Measurements from ENCODE around the gene LRP11.
"Not testable (repeated sequence)": the region's sequence is repeated elsewhere in the genome, so short reads cannot be mapped to it uniquely, and the experiment has no call there.

Gene LRP11

DNA sequence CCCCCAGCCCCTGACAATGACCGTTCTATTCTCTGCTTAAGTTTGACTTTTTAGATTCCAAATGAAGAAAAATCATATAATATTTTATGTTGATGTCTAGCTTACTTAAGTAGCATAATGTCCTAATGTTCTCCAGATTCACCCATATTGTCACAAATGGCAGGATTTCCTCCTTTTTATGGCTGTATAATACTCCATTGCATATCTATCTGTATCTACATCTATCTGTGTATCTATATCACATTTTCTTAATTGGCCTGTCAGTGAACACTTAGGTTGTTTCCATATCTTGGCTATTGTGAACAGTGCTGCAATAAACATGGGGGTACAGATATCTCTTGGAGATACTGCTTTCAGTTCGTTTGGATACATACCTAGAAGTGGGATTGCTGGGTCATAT is 7.0 kb upstream of the LRP11 start:
- DNase-seq (ENCODE audit: low read depth in 2 of 2), result no peak

DNA sequence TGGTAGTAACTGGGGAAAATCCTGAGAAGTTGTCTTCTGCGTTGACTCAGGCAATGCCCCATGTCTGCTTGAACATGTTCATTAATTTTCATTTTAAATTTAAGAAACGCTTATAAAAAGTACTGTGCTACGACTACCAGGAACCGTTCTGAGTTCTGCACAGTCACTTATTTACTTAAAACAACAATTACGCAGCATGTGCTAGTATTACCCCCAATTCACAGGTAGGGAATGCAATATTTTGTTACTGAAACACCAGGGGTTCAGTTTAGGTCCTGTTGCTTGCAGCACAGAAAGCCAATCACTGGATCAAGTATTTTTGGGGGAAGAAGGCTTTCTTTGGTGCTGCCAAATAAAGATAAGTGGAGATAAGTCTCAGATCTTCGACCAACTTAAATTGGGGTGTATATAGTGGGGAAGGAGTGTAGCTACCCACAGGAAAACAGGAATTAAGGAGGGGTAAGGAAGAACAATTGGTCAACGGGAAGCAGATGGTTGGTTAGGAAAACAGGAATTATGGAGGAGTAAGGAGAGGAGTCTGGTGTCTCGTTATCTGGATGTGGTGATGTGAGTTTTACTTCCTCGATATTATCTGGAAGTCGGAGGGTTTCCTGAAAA is 5.2 kb upstream of the LRP11 start:
- DNase-seq (ENCODE audit: low read depth in 2 of 2), result no peak

DNA sequence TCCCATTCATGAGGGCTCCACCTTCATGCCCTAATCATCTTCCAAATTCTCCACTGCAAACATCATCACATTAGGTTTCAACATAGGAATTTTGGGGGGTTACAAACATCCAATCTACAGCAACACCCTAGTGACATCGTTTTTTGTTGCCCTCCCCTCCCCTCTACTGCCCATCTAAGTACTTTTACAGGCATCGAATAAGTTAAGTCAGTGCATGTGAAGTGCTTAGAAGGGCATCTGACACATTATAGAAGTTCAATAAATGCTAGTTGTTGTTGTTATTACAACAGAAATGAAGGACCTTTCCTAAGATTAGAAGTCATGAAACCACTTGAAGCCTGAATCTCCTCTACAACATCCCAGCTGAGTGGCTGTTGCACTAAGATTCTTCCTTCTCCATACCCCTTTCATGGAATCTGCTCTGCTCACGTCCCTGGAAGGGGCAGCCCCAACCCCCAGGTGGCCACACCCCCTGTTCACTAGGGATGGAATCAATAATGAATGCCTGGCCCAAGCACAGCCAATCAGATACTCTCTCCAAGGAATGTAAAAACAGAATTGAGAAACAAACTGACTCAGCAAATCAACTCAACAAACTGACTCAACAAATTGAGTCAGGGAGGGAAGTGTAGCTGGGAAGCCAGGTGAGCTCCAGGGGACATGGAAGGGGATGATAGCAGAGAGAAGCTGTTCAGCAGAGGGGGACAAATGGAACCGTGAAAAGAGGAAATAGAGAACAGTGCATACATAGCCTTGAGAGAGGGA is 3.9 kb upstream of the LRP11 start:
- DNase-seq (ENCODE audit: low read depth in 2 of 2), result no peak

DNA sequence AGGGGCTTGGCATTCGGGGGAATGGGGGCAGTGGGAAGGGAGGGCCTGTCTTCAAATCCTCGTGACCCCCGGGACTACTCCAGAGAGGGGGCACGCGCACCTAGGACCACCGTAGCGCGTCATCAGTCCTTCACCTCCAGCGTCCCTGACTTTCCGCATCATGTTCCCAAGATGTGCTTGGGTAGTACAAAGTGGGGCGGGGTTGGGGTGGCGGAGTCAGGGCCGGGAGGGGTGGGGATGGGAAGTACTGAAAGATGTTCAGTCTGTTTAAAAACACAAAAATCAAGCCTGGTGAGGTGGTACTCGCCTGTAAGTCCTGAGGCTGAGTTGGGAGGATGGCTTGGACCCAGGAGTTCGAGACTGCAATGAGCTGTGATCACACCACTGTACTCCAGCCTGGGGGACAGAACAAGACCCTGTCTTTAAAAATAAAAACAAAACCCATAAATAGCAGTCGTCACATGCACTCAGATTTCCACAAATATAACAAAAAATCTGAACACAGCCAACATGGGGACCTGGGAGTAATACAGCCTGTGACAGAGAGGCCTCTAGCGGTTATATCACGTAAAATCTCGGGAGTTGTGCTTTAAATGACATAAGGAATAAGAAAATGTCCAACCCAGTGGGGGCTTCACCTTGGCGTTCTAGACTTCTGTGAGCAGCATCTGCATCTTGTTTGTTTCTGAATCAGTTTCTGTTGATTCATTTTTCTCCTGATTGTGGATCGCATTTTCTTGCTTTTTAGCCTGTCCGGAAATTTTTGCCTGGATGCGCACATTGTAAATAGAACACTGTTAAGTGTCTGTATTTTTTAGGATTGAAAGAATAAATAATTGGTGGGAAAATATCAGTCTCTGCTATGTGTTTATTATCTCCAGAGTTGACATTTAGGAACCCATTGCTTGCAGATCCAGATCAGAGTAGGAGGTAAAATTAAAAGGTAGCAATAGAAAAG is 698 bp upstream of the LRP11 start:
- no peak for DNase-seq (ENCODE audit: low read depth in 2 of 2)

DNA sequence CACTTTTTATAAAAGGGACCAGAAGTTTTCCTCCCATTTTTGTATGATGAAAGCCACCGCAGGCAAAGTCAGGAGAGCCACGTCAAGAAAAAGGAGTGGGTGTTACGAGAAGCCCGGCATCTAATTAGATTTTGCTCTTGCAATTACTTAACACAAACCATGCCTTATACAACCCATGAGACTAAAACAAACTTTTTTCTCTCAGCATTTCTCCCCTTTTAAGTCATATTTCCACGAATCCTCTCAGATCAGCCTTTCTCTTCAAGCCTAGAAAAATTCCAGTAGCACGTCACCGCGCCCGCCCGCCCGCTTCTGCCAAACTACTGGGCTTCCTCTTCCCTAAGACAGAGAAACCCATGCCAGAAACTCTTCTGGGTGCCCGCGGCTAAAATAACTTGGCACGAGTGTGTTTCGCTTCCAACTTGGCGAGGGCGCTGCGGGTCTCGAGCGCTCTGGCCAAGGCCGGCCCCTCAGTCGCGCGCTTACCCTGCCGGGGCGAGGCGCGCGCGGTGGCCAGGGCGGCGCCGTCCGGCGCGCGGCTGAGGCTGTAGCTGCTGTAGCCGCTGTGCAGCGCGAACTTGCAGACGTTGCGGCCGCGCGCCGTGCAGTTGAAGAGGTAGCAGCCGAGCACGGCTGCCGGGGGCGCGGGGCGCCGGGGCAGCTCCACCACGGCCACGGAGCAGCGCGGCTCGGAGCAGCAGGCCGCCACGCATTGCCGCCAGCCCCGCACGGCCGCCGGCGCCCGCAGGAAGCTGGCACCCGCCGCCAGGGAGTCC is 1.0 kb downstream of the LRP11 start:
- peak; percentile 28 to 30 for DNase-seq (ENCODE audit: low read depth in 2 of 2)

DNA sequence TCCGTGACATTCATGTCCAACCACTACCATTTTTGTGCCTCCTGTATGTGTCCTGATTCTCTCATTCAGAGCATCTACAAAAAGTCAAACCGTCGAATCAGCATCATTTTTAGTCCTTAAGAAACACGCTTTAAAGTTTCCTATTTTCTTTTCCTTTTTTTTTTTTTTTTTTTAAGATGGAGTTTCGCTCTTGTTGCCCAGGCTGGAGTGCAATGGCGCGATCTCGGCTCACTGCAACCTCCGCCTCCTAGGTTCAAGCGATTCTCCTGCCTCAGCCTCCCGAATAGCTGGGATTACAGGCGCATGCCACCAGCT is 1.8 kb downstream of the LRP11 start:
- not testable (repeated sequence) for DNase-seq (ENCODE audit: low read depth in 2 of 2)

DNA sequence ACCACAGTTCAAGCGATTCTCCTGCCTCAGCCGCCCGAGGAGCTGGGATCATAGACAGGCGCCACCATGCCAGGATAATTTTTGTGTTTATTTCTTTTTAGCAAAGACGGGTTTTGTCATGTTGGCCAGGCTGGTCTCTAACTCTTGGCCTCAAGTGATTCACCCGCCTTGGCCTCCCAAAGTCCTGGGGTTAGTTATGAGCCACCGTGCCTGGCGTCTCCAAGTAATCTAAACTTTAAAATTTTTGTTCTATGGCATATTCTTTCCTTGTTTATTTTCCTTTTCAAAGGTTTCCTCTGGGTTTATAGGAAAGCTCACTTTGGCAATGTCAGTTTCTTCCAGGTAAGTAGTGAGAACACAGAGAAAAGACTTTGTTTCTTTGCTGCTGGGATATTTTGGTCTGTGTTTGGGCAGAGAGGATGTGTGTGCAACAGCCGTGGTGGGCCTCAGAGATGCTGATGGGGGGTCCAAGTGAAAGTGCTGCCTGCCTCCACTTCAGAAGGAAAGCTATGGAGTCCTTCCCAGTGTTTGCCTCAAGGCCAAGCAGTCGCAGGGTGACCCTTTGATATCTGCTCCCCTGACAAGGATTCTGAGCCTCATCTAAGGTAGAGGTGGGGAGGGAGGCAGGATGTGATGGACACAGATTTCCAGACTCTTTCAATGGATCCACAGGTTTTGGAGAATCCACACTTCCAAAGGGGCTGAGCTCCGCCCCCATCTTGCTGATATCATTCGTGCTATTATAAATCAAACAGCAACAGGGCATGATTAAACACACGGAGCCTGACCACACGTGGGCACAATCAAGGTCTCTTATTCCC is 2.3 kb downstream of the LRP11 start:
- DNase-seq (ENCODE audit: low read depth in 2 of 2), result no peak

DNA sequence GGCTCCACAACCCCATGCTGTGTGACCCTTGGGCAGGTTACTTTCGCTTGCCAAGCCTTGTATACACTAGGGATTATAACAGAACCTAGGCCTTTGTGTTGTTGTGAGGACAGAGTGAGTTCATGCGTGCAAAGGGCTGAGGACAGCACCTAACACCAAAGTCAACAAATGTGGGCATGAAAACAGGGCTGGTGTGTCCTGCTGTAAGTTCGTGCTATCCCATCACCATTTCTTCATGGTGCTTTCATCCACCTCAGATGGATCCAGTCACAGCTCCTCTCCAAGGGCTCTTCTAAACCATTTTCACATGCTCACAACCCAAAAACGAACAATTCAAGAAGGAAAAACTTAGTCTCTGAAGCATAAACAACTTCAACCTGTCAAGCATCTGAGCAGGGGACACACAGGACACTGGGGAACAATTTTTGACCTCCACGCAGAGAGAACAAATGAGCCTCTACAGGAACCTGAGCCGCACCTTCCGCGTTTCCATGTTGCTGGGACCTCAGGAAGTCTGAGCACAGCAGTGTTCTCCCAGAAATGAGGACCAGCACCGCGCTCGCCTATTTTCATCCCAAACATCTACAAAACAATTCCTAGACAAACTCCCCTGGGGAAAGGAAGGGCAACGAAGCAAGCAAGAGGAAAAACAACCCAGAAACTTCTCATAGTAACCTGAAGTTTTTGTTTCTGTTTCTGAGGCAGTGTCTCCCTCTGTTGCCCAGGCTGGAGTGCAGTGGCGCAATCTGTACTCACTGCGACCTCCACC is 3.1 kb downstream of the LRP11 start:
- DNase-seq (ENCODE audit: low read depth in 2 of 2), result no peak

DNA sequence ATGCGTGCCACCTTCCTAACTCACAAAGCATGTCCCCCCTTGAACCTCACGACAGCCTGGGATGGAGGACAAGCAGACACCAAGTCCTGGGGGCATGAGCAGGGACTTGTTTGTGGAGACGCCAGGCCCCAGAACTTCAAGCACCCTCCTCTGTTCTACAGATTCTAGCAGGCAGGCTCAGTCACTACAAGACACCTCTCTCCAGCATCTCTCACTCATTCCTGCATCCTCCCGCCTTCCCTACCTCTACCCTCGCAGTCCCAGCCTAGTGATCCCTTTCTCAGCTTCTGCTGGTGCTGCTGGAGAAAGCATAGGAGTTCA is 3.7 kb downstream of the LRP11 start:
- DNase-seq (ENCODE audit: low read depth in 2 of 2), result no peak

DNA sequence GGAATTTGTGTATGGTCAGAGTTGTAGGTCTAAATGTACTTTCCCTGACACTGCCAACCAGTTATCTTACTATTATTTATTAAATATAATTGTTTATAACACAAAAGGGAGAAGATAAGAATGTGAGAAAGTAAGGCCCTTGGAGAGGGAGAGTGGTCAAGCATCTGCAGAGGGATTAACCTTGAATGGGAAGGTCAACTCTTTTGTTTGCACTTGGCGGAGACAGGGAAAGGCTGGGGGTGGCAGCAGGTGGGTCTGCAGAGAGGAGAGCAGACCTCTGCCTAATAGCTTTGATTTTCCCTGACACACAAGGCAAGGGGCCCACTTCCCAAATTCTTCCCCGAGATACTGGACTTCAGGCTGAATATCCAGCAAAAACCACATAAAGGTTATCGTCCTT is 4.2 kb downstream of the LRP11 start:
- DNase-seq (ENCODE audit: low read depth in 2 of 2), result no peak

DNA sequence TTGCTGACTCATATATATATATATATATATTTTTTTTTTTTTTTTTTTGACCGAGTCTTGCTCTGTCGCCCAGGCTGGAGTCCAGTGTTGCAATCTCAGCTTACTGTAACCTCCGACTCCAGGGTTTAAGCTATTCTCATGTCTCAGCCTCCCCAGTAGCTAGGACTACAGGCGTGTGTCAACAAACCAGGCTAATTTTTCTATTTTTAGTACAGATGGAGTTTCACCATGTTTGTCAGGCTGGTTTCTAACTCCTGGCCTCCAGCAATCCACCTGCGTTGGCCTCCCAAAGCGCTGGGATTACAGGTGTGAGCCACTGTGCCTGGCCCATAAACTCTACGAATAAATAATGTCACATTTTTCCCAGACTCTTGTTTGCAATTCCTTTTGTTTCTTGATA is 4.8 kb downstream of the LRP11 start:
- no peak for DNase-seq (ENCODE audit: low read depth in 2 of 2)

DNA sequence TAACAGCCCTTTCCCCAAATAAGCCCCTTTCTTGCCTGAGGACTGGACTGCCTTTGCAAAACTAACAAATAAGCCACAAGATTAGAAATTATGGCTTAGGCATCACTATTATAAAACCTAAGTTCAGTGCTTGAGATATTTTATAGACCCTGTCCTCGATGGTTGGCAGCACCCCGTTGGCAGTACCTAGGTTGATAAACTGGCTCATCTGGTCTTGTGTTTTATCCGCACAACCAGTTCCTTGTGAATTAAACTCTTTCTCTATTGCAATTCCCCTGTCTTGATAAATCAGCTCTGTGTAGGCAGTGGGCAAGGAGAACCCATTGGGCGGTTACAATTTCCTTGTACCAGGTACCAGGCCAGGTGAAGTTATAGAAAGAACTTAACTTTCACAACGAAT is 6.6 kb downstream of the LRP11 start:
- no peak for DNase-seq (ENCODE audit: low read depth in 2 of 2)

DNA sequence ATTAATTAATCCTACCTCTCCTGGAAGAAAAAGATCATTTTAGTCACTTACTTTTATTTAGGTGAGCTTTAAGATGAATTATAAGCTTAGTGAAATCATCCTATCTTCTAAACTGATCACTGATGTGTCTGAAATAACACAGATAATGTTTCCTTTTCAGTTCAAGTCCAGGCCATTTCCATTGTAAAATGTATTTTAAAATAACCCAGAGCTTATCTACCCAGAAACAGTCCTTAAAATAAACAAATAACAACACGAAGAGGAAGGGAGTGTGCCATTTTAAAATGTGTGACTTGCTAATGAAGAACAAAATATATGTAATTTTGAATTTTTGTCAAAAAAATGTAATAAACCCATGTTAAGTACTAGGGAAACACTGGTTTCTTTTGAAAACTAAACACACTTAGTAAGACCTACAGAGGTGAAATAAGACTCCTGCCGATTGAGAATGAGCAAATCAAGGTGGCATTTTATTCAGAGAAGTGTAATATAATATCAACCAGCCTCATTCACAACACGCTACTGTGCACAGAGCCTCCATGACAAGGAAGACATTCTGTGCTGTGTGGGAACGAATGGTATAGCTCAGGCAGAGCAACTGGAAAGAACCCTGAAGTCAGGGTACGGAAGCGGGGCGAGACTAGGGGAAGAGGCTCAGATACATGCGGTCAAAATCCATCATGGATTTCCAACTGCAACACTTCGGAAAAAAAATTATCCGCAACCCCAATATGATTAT is 7.7 kb downstream of the LRP11 start:
- no peak for DNase-seq (ENCODE audit: low read depth in 2 of 2)

DNA sequence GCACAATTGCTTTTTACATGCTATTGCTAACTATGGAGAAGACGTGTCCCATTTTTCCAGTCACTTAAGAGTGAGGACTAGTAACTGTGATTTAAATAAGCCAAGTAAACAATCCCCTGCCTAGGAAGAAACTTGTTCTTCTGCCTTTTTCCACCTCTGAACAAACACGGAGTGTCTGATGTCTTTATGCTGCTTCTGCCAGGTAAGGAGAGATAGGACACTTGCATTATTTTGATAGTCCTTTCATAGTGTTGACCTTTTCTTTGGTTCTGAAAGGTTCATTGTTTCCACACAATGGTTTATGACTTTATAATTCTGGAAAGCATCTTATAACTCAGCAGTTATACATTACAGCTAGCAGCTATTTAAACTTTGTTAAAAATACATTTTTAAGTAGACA is 8.4 kb downstream of the LRP11 start:
- DNase-seq (ENCODE audit: low read depth in 2 of 2), result no peak

DNA sequence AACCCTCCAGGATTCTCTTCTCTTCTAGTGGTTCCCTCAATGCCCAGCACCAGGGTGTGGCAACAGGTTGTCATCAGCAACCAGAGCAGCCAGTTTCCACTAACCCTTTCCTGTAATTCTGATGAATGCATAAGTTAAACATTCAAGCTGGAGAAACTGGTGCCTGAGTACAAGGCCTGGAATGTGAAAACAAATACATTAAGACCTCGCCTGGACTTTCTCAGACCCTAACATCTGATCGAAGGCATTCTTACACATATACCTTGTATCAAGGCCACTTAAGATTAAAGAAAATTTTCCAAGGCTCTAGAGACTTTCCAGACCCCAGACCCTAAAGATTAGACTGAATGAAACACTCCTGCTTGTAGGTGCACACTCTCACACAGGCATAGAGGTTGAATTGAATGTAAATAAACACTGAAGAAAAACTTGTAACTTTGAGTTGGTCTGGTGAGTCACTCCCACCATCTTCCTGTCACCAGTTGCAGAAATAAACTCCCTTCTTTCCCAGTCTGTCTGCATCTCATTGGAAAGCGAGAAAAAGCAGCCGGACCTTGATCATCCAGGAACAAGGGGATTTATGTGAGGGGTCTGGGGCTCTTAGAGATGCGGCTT is 9.0 kb downstream of the LRP11 start:
- DNase-seq (ENCODE audit: low read depth in 2 of 2), result no peak

DNA sequence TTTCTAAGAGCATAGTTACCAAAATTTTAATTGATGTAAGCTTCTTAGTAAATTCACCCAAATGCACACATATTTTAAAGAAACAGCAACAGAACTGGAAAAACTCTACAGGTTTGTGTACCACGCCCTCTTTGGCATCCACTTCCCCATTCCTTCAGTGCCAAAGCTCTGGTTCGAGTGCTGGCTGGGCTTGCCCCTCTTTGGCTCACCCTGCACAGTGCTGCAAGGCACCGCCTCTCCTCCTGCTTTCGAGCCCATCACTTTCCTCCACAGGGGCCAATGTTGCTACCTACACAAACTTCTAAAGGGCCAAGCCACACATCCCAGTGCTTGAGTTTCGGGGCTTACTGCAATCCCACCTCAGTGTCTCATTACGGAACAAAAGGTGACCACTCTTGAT is 9.6 kb downstream of the LRP11 start:
- no peak for DNase-seq (ENCODE audit: low read depth in 2 of 2)

DNA sequence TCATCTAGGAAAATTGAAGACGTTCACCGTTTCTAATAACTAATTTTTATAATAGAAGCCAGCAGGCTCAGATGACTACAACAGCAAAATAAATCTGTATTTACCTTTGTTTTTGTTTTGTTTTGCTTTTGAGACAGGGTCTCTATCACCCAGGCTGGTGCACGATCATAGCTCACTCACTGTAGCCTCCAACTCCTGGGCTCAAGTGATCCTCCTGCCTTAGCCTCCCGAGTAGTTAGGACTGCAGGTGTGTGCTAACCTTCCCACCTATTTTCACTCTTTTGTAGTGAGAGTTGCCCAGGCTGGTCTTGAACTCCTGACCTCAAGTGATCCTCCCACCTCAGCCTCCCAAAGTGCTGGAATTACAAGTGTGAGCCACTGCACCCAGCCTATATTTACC is 10.1 kb downstream of the LRP11 start:
- not testable (repeated sequence) for DNase-seq (ENCODE audit: low read depth in 2 of 2)

DNA sequence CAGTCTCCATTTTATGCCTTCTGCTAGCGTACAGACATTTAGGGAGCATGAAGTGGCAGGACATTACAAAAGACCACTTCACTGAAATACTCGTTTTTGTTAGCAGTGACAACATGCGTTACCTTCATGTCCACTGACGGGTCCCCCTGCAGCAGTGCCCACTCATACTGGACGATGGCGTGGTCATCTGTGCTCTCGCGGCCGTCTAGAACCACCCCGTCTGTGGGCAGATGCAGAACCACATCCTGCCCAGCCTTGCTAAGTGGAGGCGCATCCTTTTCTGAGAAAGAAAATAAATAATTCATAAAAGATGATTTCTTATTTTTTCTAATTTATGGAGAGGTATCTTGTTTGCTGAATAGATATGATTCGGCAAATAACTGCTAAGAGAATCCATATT is 11.3 kb downstream of the LRP11 start:
- DNase-seq (ENCODE audit: low read depth in 2 of 2), result no peak

DNA sequence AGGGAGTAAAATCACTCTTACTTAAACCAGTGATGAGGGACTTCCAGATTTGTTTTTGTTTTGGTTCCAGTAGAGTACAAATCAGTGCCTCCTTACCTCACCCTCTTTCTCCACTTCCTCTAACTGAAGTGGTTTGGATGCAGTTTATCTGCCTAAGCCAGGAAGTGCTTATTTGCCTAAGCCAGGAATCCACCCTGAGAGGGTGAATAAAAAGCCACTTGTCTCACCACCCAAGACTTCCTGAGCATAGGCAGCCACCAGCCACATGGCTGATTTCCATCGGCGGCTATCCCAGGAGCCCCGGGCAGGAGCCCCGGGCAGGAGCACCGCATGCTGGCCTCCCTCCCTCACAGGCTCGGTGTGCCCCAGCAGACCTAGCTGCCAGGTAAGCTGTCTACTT is 12.0 kb downstream of the LRP11 start:
- DNase-seq (ENCODE audit: low read depth in 2 of 2), result no peak
